ENCODE results near the gene LSG1. TPM values are rescaled to one million over a fixed set of nuclear protein-coding genes. Genes with fewer than 3 reads are reported as not detected.
"Not testable (repeated sequence)": the region's sequence is repeated elsewhere in the genome, so short reads cannot be mapped to it uniquely, and the experiment has no call there.

LSG1 gene
- total RNA-seq, 2 experiments from 2014 or later, result 46.9 to 48.0 TPM

GRCh38 chr3:194630681-194631080, 41.3 kb downstream of the LSG1 start:
- CTCF ChIA-PET; H3K4me3 Mint-ChIP-seq; H3K27me3 Mint-ChIP-seq (ENCODE audit: low read depth); ATAC-seq; H3K27ac Mint-ChIP-seq; DNase-seq; H3K9me3 Mint-ChIP-seq (ENCODE audit: insufficient read depth); POLR2A ChIA-PET: not testable (repeated sequence)
- H3K4me1 Mint-ChIP-seq (ENCODE audit: low read depth), result peaks cover 16% of the 10 kb centered on the region
- H3K36me3 Mint-ChIP-seq (ENCODE audit: low read depth), result peaks cover 18% of the 10 kb centered on the region

GRCh38 chr3:194624956-194625355, 47.0 kb downstream of the LSG1 start:
- Mint-ChIP-seq H3K9me3 (ENCODE audit: insufficient read depth) (no peaks in the 10 kb centered on the region), H3K27me3 (ENCODE audit: low read depth) (no peaks in the 10 kb centered on the region), H3K4me1 (ENCODE audit: low read depth) (no peaks in the 10 kb centered on the region), H3K27ac (no peak overlapping the region), H3K36me3 (ENCODE audit: low read depth) (peaks cover 10% of the 10 kb centered on the region), H3K4me3 (no peak overlapping the region)
- ChIA-PET CTCF (interaction anchor here (0.6 kb wide), 1 partner anchor 11 kb away, joined by 4 read pairs; no protein-coding TSS in a partner anchor), POLR2A (interaction anchor here (0.6 to 0.7 kb wide), 2 partner anchors 210 to 355 kb away, joined by 3 read pairs; no protein-coding TSS in a partner anchor)
- ATAC-seq (no peak), DNase-seq (no peak)

- H3K27ac Mint-ChIP-seq, result no peak overlapping the region
- POLR2A ChIA-PET, result interaction anchor here (0.6 kb wide), 1 partner anchor 866 kb away, joined by 4 read pairs; no protein-coding TSS in a partner anchor
- ATAC-seq (no peak), DNase-seq (no peak)
- no peaks in the 10 kb centered on the region for H3K4me1 Mint-ChIP-seq (ENCODE audit: low read depth)
- H3K9me3 Mint-ChIP-seq (ENCODE audit: insufficient read depth), result no peaks in the 10 kb centered on the region
- no peak overlapping the region for H3K4me3 Mint-ChIP-seq
- H3K27me3 Mint-ChIP-seq (ENCODE audit: low read depth), result no peaks in the 10 kb centered on the region
- H3K36me3 Mint-ChIP-seq (ENCODE audit: low read depth), result peaks cover 9% of the 10 kb centered on the region
- CTCF ChIA-PET, result no interaction called here
These were observed 48.3 kb downstream of the LSG1 start for GRCh38 chr3:194623449-194624290.

- Mint-ChIP-seq H3K4me3 (no peak overlapping the region), H3K36me3 (ENCODE audit: low read depth) (peaks cover 2% of the 10 kb centered on the region), H3K9me3 (ENCODE audit: insufficient read depth) (no peaks in the 10 kb centered on the region), H3K4me1 (ENCODE audit: low read depth) (no peaks in the 10 kb centered on the region), H3K27me3 (ENCODE audit: low read depth) (no peaks in the 10 kb centered on the region), H3K27ac (no peak overlapping the region)
- DNase-seq (no peak), ATAC-seq (no peak)
- POLR2A ChIA-PET, result no interaction called here
- CTCF ChIA-PET, result no interaction called here
These were observed 49.2 kb downstream of the LSG1 start for GRCh38 chr3:194622621-194623340.

GRCh38 chr3:194621947-194622346, 50.0 kb downstream of the LSG1 start:
- Mint-ChIP-seq H3K4me3 (no peak overlapping the region), H3K9me3 (ENCODE audit: insufficient read depth) (no peaks in the 10 kb centered on the region), H3K4me1 (ENCODE audit: low read depth) (no peaks in the 10 kb centered on the region), H3K27ac (no peak overlapping the region), H3K27me3 (ENCODE audit: low read depth) (no peaks in the 10 kb centered on the region), H3K36me3 (ENCODE audit: low read depth) (peaks cover 2% of the 10 kb centered on the region)
- ChIA-PET CTCF (no interaction called here), POLR2A (interaction anchor here (1.4 kb wide), 1 partner anchor 12 kb away, joined by 5 read pairs; no protein-coding TSS in a partner anchor)
- DNase-seq (no peak), ATAC-seq (no peak)

- POLR2A ChIA-PET, result no interaction called here
- no peak for DNase-seq
- H3K27me3 Mint-ChIP-seq (ENCODE audit: low read depth), result no peaks in the 10 kb centered on the region
- H3K27ac Mint-ChIP-seq, result no peak overlapping the region
- ATAC-seq, result no peak
- CTCF ChIA-PET, result no interaction called here
- no peaks in the 10 kb centered on the region for H3K36me3 Mint-ChIP-seq (ENCODE audit: low read depth)
- H3K4me1 Mint-ChIP-seq (ENCODE audit: low read depth), result no peaks in the 10 kb centered on the region
- no peaks in the 10 kb centered on the region for H3K9me3 Mint-ChIP-seq (ENCODE audit: insufficient read depth)
- no peak overlapping the region for H3K4me3 Mint-ChIP-seq
These were observed 51.8 kb downstream of the LSG1 start for GRCh38 chr3:194620196-194620595.

- DNase-seq (no peak), ATAC-seq (no peak)
- Mint-ChIP-seq H3K27ac (no peak overlapping the region), H3K36me3 (ENCODE audit: low read depth) (no peaks in the 10 kb centered on the region), H3K9me3 (ENCODE audit: insufficient read depth) (no peaks in the 10 kb centered on the region), H3K27me3 (ENCODE audit: low read depth) (no peaks in the 10 kb centered on the region), H3K4me1 (ENCODE audit: low read depth) (no peaks in the 10 kb centered on the region), H3K4me3 (no peak overlapping the region)
- CTCF ChIA-PET, result no interaction called here
- POLR2A ChIA-PET, result no interaction called here
These were observed 52.2 kb downstream of the LSG1 start for GRCh38 chr3:194619741-194620140.

- no peak overlapping the region for H3K4me3 Mint-ChIP-seq
- H3K27me3 Mint-ChIP-seq (ENCODE audit: low read depth), result no peaks in the 10 kb centered on the region
- no peaks in the 10 kb centered on the region for H3K36me3 Mint-ChIP-seq (ENCODE audit: low read depth)
- ATAC-seq, result no peak
- no peaks in the 10 kb centered on the region for H3K9me3 Mint-ChIP-seq (ENCODE audit: insufficient read depth)
- ChIA-PET POLR2A (no interaction called here), CTCF (no interaction called here)
- no peak overlapping the region for H3K27ac Mint-ChIP-seq
- no peaks in the 10 kb centered on the region for H3K4me1 Mint-ChIP-seq (ENCODE audit: low read depth)
- no peak for DNase-seq
These were observed 53.0 kb downstream of the LSG1 start for GRCh38 chr3:194618858-194619608.

- Mint-ChIP-seq H3K4me1 (ENCODE audit: low read depth) (no peaks in the 10 kb centered on the region), H3K36me3 (ENCODE audit: low read depth) (no peaks in the 10 kb centered on the region), H3K9me3 (ENCODE audit: insufficient read depth) (no peaks in the 10 kb centered on the region), H3K27me3 (ENCODE audit: low read depth) (no peaks in the 10 kb centered on the region), H3K27ac (no peak overlapping the region), H3K4me3 (no peak overlapping the region)
- DNase-seq (no peak), ATAC-seq (no peak)
- ChIA-PET CTCF (no interaction called here), POLR2A (no interaction called here)
These were observed 54.2 kb downstream of the LSG1 start for GRCh38 chr3:194617827-194618226.

GRCh38 chr3:194617143-194617671, 54.8 kb downstream of the LSG1 start:
- ChIA-PET CTCF (no interaction called here), POLR2A (no interaction called here)
- DNase-seq (no peak), ATAC-seq (no peak)
- Mint-ChIP-seq H3K4me1 (ENCODE audit: low read depth) (peaks cover 2% of the 10 kb centered on the region), H3K4me3 (no peak overlapping the region), H3K9me3 (ENCODE audit: insufficient read depth) (no peaks in the 10 kb centered on the region), H3K27me3 (ENCODE audit: low read depth) (no peaks in the 10 kb centered on the region), H3K36me3 (ENCODE audit: low read depth) (no peaks in the 10 kb centered on the region), H3K27ac (no peak overlapping the region)

- no peaks in the 10 kb centered on the region for H3K27me3 Mint-ChIP-seq (ENCODE audit: low read depth)
- no peak for ATAC-seq
- ChIA-PET CTCF (interaction anchor here (0.9 to 1.3 kb wide), 2 partner anchors 143 to 282 kb away, joined by 3 read pairs; no protein-coding TSS in a partner anchor), POLR2A (no interaction called here)
- no peaks in the 10 kb centered on the region for H3K9me3 Mint-ChIP-seq (ENCODE audit: insufficient read depth)
- peaks cover 3% of the 10 kb centered on the region for H3K4me1 Mint-ChIP-seq (ENCODE audit: low read depth)
- H3K36me3 Mint-ChIP-seq (ENCODE audit: low read depth), result no peaks in the 10 kb centered on the region
- no peak overlapping the region for H3K27ac Mint-ChIP-seq
- H3K4me3 Mint-ChIP-seq, result no peak overlapping the region
- no peak for DNase-seq
These were observed 56.8 kb downstream of the LSG1 start for GRCh38 chr3:194615226-194615625.
